Fibroblast of lung (primary cell): ENCODE data around the gene ACOX1. TPM values are rescaled to one million over a fixed set of nuclear protein-coding genes. Genes with fewer than 3 reads are reported as not detected.

ENCODE experiments used
- DNase-seq, 2 donors: peaks; one replicate each; pipeline versions ENCODE4 v3.0.0 to v3.0.0-alpha.2; 2010; ENCODE audit warnings: low read depth in 2 of 2
- H2AFZ ChIP-seq: 2 replicates; pipeline ENCODE4 v1.5.1; 2012; ENCODE audit warnings: low read length, control low read depth, inconsistent platforms
- H3K27ac ChIP-seq: 2 replicates; pipeline ENCODE4 v1.5.1; 2011; ENCODE audit warnings: low read length, control low read depth; ENCODE audit not compliant: insufficient read depth
- H3K27me3 ChIP-seq: 2 replicates; pipeline ENCODE4 v1.5.1; 2011; ENCODE audit warnings: mild to moderate bottlenecking, low read length; ENCODE audit not compliant: control insufficient read depth, insufficient read depth
- H3K36me3 ChIP-seq: 2 replicates; pipeline ENCODE4 v1.5.1; 2011; ENCODE audit warnings: low read length; ENCODE audit not compliant: control insufficient read depth, insufficient read depth
- H3K4me1 ChIP-seq: 2 replicates; pipeline ENCODE4 v1.5.1; 2011; ENCODE audit warnings: low read length; ENCODE audit not compliant: control insufficient read depth, insufficient read depth; ENCODE audit errors: extremely low read depth
- H3K4me2 ChIP-seq: 2 replicates; pipeline ENCODE4 v1.5.1; 2011; ENCODE audit warnings: low read length, control low read depth; ENCODE audit not compliant: insufficient read depth; ENCODE audit errors: extremely low read depth
- H3K4me3 ChIP-seq, 4 experiments: fragments of 200-600 bp in 1 of 4; sonication (generic) in 1 of 4; replicated peaks in 1 of 4; 2 replicates each; pipeline ENCODE4 v1.5.1; 2011 to 2016; ENCODE audit warnings: low read length in 4 of 4, low read depth in 3 of 4, mild to moderate bottlenecking in 3 of 4, control low read depth in 2 of 4, inconsistent platforms in 1 of 4, mixed read lengths in 1 of 4; ENCODE audit not compliant: insufficient read depth in 1 of 4; ENCODE audit errors: control extremely low read depth in 1 of 4
- H3K79me2 ChIP-seq: 2 replicates; pipeline ENCODE4 v1.5.1; 2012; ENCODE audit warnings: mild to moderate bottlenecking, low read length, inconsistent platforms; ENCODE audit not compliant: control insufficient read depth, insufficient read depth
- H3K9ac ChIP-seq: 2 replicates; pipeline ENCODE4 v1.5.1; 2011; ENCODE audit warnings: mild to moderate bottlenecking, low read length, control low read depth; ENCODE audit not compliant: insufficient read depth
- H3K9me3 ChIP-seq: 2 replicates; pipeline ENCODE4 v1.5.1; 2012; ENCODE audit warnings: low read depth, low read length; ENCODE audit not compliant: control insufficient read depth, insufficient read depth
- H4K20me1 ChIP-seq: 2 replicates; pipeline ENCODE4 v1.5.1; 2011; ENCODE audit warnings: low read length; ENCODE audit not compliant: control insufficient read depth, insufficient read depth; ENCODE audit errors: extremely low read depth
- EZH2 ChIP-seq: IDR thresholded peaks from 2 replicates; pipeline ENCODE4 v1.5.1; 2012; ENCODE audit warnings: low read length, control low read depth, mild to moderate bottlenecking; ENCODE audit errors: missing control alignments
- polyA plus RNA-seq, 2 donors: library from polyadenylated mRNA; depleted of rRNA in 1 of 2; stranded (reverse) in 1 of 2; unstranded in 1 of 2; fragments of >200 nt; gene quantifications; 2 replicates each; pipeline ENCODE4 v1.2.1, GENCODE V29; 2011 to 2012; ENCODE audit warnings: missing spikeins in 1 of 2
- total RNA-seq: library from RNA; depleted of rRNA; stranded (reverse); fragments of >200 nt; gene quantifications from 2 replicates; pipeline ENCODE4 v1.2.1, GENCODE V29; 2014
- TF ChIP-seq, protein P1 (sequence below), 2 donors: IDR thresholded peaks in 1 of 2; conservative IDR thresholded peaks in 1 of 2; 1 replicate in 1 of 2; 2 replicates in 1 of 2; pipeline ENCODE4 v1.5.1; 2011 to 2012; ENCODE audit warnings: low read length in 2 of 2, control low read depth in 1 of 2, inconsistent platforms in 1 of 2, low read depth in 1 of 2, mild to moderate bottlenecking in 1 of 2

ACOX1 gene
- total and polyA plus RNA-seq, 2 donors (not counting 1 experiment from before 2014, with no cell fraction given) = 30.0 to 70.5 TPM

DNA sequence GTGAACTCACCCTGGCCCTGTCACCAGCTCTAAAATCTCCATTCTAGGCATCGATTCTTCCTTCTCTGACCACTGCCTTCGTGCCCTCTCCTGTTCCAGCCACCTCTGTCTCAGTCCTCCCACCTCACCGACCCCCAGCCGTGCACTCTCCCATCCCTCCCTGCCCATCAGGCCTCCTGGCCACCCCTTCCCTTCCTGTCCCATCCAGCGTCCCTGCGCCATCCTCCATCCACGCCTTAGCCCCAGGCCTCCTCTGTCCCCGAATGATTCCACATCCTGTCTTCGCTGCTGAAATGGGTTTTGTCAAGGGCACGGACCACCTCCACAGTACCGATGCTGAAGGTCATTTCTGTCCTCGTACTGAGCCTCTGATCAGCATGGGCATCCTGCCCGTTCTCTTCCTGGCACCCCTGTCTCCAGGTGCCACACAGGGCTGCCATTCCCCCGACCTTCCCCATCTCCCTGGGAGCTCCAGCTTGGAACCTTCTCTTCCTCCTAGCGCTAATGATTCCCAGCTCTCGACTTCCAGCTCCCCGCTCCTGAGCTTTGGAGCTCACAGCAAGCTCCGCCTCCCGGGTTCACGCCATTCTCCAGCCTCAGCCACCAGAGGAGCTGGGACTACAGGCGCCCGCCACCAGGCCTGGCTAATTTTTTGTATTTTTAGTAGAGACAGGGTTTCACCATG, 84.8 kb downstream of the ACOX1 start:
- Histone ChIP-seq H3K4me3 (no peak overlapping the region), H3K9ac (no peak overlapping the region), H3K79me2 (peaks cover 12% of the 10 kb centered on the region), H4K20me1 (peaks cover 2% of the 10 kb centered on the region), H3K36me3 (peaks cover 11% of the 10 kb centered on the region), H3K4me2 (no peak overlapping the region), H3K27me3 (no peaks in the 10 kb centered on the region), H3K27ac (no peak overlapping the region), H2AFZ (no peak overlapping the region), H3K4me1 (peaks cover 7% of the 10 kb centered on the region), H3K9me3 (no peaks in the 10 kb centered on the region)
- DNase-seq = no peak
- TF ChIP-seq, protein P1, sequence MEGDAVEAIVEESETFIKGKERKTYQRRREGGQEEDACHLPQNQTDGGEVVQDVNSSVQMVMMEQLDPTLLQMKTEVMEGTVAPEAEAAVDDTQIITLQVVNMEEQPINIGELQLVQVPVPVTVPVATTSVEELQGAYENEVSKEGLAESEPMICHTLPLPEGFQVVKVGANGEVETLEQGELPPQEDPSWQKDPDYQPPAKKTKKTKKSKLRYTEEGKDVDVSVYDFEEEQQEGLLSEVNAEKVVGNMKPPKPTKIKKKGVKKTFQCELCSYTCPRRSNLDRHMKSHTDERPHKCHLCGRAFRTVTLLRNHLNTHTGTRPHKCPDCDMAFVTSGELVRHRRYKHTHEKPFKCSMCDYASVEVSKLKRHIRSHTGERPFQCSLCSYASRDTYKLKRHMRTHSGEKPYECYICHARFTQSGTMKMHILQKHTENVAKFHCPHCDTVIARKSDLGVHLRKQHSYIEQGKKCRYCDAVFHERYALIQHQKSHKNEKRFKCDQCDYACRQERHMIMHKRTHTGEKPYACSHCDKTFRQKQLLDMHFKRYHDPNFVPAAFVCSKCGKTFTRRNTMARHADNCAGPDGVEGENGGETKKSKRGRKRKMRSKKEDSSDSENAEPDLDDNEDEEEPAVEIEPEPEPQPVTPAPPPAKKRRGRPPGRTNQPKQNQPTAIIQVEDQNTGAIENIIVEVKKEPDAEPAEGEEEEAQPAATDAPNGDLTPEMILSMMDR (conservative IDR thresholded peaks at IDR 0.05 in 1 of 2, IDR thresholded peaks at IDR 0.05 in 1 of 2; ENCODE audit: low read depth in 1 of 2, low read length in 2 of 2) = no peak
- no peak for TF ChIP-seq EZH2

DNA sequence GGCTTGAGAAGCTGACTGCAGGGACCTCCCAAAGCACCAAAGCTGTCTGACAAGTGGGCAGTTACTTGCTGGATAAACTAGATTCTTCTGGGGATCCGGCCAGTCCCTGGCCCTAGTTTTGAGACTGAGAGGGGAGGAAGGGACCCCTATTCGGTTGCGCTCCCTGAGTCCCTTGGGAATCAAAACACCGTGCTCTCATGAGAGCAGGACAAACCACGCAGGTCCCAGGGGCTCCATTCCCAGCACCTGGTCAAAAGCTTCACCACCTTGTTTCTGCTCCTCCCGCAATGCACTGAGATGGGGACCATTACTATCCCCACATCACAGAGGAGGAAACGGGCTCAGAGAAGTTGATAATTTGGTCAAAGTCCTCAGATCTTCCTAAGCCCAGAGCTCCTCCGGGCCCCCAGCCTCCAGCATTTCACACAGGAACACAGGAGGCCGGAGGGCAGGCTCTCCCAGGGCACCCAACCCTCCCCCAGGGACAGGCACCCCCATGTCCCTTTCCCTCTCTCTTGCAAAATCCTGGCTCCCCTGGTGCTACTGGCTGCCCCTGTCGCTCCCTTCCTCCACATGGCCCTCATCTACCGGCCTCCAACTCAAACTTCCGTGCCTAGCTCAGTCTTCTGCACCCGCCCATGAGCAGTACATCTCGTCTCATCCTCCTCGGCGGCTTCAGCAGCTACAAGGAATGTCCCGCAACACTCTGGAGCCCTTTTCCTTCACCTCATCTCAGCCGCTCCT, 85.5 kb downstream of the ACOX1 start:
- H3K9ac ChIP-seq = no peak overlapping the region
- no peak for DNase-seq
- peaks cover 7% of the 10 kb centered on the region for H3K4me1 ChIP-seq
- TF ChIP-seq, protein P1 (conservative IDR thresholded peaks at IDR 0.05 in 1 of 2, IDR thresholded peaks at IDR 0.05 in 1 of 2; ENCODE audit: low read depth in 1 of 2, low read length in 2 of 2) = no peak
- TF ChIP-seq EZH2 = no peak
- H3K27ac ChIP-seq = no peak overlapping the region
- H3K79me2 ChIP-seq = peaks cover 12% of the 10 kb centered on the region
- H3K36me3 ChIP-seq = peaks cover 11% of the 10 kb centered on the region
- H3K27me3 ChIP-seq = no peaks in the 10 kb centered on the region
- no peak overlapping the region for H3K4me3 ChIP-seq
- H4K20me1 ChIP-seq = peaks cover 2% of the 10 kb centered on the region
- no peaks in the 10 kb centered on the region for H3K9me3 ChIP-seq
- no peak overlapping the region for H2AFZ ChIP-seq
- H3K4me2 ChIP-seq = no peak overlapping the region

DNA sequence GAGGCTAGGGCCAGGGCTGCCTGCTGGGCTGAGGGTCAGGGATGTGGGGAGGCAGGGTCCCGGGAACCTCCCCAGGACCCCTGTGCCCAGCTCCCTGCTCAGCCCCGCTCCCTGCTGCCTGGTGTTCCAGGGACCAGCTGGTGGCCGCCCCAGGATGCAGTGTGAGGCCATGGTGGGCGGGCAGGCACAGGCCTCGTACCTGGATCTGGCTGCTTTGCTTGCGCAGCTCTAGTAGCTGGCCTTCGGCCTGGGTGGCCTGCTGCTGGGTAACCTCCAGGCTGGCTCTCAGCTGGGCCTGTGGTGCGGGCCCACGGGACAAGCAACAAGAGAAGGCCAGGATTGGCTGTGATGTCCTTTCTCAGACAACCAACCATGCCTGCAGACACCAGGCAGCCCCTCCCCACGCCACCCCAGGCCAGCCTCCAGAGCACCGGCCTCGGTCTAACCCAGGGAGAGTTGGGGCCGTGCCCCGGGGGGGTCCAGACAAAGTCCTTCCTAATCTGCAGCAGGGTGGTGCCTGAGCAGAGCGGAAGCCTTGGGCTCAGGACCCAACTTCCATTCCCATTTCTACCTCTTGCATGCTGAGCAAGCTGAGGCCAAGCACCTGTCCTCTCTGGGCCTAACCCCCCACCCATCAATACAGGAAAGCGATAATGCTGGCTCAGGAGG, 86.3 kb downstream of the ACOX1 start:
- Histone ChIP-seq H3K79me2 (peaks cover 12% of the 10 kb centered on the region), H2AFZ (no peak overlapping the region), H3K27ac (no peak overlapping the region), H3K4me3 (no peak overlapping the region), H3K9me3 (no peaks in the 10 kb centered on the region), H3K27me3 (no peaks in the 10 kb centered on the region), H3K36me3 (peaks cover 11% of the 10 kb centered on the region), H4K20me1 (peaks cover 2% of the 10 kb centered on the region), H3K4me2 (no peak overlapping the region), H3K4me1 (peaks cover 7% of the 10 kb centered on the region), H3K9ac (no peak overlapping the region)
- no peak for DNase-seq
- TF ChIP-seq, protein P1 (conservative IDR thresholded peaks at IDR 0.05 in 1 of 2, IDR thresholded peaks at IDR 0.05 in 1 of 2; ENCODE audit: low read depth in 1 of 2, low read length in 2 of 2) = no peak
- no peak for TF ChIP-seq EZH2
